Stimulated activated CD4-positive, alpha-beta T cell treated with anti-CD3 and anti-CD28 coated beads, Interleukin-12 subunit alpha, Interleukin-12 subunit beta, amount 100 ng/mL, for 4 hours (primary cell): ENCODE measurements around the gene C19orf47.

ENCODE experiments used
- DNase-seq: peaks from one replicate; pipeline ENCODE4 v3.0.0-alpha.2; 2020

Gene C19orf47

GRCh38 chr19:40279761-40280607 is 68.2 kb downstream of the C19orf47 start:
- DNase-seq, result no peak

- DNase-seq, result no peak
Measured at GRCh38 chr19:40279120-40279551, 69.1 kb downstream of the C19orf47 start.

- DNase-seq, result no peak
Measured at GRCh38 chr19:40278361-40279035, 69.7 kb downstream of the C19orf47 start.

GRCh38 chr19:40277356-40278059 is 70.7 kb downstream of the C19orf47 start:
- DNase-seq, result no peak

GRCh38 chr19:40274585-40275544 is 73.3 kb downstream of the C19orf47 start:
- no peak for DNase-seq

GRCh38 chr19:40273469-40274360 is 74.5 kb downstream of the C19orf47 start:
- DNase-seq, result no peak

- no peak for DNase-seq
Measured at GRCh38 chr19:40272261-40272660, 75.9 kb downstream of the C19orf47 start.

GRCh38 chr19:40271706-40272105 is 76.5 kb downstream of the C19orf47 start:
- DNase-seq, result no peak

- DNase-seq, result no peak
Measured at GRCh38 chr19:40270362-40271089, 77.7 kb downstream of the C19orf47 start.
